IPS-18c (cell line): ENCODE measurements around the gene HCLS1.

Experiments
- H3K4me3 ChIP-seq: 2 replicates; pipeline ENCODE4 v1.7.0; 2013; ENCODE audit warnings: low read depth, mild to moderate bottlenecking, low read length, moderate library complexity; ENCODE audit not compliant: insufficient read depth
- H3K9me3 ChIP-seq: one replicate; pipeline ENCODE4 v1.6.1; 2013; ENCODE audit warnings: mild to moderate bottlenecking, low read length, moderate library complexity; ENCODE audit not compliant: control insufficient read depth, insufficient read depth

HCLS1 gene

GRCh38 chr3:121662742-121663141, 2.0 kb upstream of the HCLS1 start:
- Histone ChIP-seq H3K4me3 (no peak overlapping the region), H3K9me3 (no peaks in the 10 kb centered on the region)

DNA sequence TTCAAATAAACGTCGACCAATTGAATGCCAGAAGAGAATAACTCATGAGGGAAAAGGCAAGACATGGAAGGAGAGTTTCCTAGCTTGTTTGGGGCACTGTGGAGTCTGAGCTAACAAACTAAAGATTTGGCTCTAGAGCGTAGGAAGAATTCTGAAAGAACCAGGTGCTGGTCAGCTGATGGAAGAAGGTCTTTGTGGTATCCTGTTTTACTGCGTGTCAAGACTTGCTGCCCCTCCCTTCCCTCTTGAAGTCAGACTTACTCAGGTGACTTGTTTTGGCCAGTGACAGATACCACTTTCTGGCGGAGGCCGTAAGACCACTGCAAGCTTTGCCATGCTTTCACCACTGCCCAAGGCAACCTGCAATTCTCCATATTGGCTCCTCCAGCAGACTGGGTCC, 673 bp upstream of the HCLS1 start:
- Histone ChIP-seq H3K4me3 (no peak overlapping the region), H3K9me3 (no peaks in the 10 kb centered on the region)

- Histone ChIP-seq H3K9me3 (no peaks in the 10 kb centered on the region), H3K4me3 (no peak overlapping the region)
Measured at GRCh38 chr3:121659586-121659985, 1.1 kb downstream of the HCLS1 start.

DNA sequence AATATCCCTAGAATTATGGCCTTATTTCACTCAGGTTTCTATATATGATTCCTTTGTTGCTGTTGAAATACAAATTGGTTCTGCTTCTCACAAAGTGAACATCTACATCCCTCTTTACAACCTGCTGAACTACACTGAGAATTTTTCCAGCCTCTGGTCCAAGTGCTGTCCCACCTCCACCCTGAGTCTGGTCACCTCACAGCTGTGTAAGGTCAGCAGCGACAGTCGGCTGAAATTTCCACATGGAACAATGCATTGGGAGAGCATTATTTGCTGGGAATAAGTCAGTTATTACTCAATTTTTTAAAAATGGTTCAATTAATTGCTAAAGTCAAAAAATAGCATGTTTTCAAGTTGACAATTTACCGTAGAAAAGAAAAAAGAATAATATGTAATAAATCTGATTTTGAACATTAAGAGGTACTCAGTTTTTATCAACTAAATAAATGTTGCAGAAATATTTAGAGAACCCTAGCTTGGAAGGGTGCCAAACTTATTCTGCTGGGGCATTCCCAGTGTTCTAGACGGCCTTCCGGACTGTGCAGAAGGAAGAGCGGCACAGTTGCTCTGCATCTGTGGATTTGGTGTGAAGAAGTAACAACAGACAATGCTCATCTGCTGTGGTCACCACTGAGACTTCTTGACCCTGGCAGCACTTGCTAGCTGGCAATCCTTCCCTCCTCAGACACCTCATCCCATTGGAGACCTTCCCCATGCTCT, 1.8 kb downstream of the HCLS1 start:
- H3K9me3 ChIP-seq: no peaks in the 10 kb centered on the region
- no peak overlapping the region for H3K4me3 ChIP-seq

GRCh38 chr3:121654493-121655385, 6.0 kb downstream of the HCLS1 start:
- H3K4me3 ChIP-seq: no peak overlapping the region
- no peaks in the 10 kb centered on the region for H3K9me3 ChIP-seq

- Histone ChIP-seq H3K4me3 (no peak overlapping the region), H3K9me3 (no peaks in the 10 kb centered on the region)
Measured at GRCh38 chr3:121651684-121652083, 9.0 kb downstream of the HCLS1 start.

GRCh38 chr3:121649645-121650044, 11.1 kb downstream of the HCLS1 start:
- H3K4me3 ChIP-seq: no peak overlapping the region

GRCh38 chr3:121648219-121648958, 12.3 kb downstream of the HCLS1 start:
- no peaks in the 10 kb centered on the region for H3K9me3 ChIP-seq
- H3K4me3 ChIP-seq: no peak overlapping the region

More at GRCh38 chr3:121649645-121650044, 11.1 kb downstream of the HCLS1 start:
- no peaks in the 10 kb centered on the region for H3K9me3 ChIP-seq

- no peaks in the 10 kb centered on the region for H3K9me3 ChIP-seq
- H3K4me3 ChIP-seq: no peak overlapping the region
Measured at GRCh38 chr3:121645054-121645453, 15.6 kb downstream of the HCLS1 start.

DNA sequence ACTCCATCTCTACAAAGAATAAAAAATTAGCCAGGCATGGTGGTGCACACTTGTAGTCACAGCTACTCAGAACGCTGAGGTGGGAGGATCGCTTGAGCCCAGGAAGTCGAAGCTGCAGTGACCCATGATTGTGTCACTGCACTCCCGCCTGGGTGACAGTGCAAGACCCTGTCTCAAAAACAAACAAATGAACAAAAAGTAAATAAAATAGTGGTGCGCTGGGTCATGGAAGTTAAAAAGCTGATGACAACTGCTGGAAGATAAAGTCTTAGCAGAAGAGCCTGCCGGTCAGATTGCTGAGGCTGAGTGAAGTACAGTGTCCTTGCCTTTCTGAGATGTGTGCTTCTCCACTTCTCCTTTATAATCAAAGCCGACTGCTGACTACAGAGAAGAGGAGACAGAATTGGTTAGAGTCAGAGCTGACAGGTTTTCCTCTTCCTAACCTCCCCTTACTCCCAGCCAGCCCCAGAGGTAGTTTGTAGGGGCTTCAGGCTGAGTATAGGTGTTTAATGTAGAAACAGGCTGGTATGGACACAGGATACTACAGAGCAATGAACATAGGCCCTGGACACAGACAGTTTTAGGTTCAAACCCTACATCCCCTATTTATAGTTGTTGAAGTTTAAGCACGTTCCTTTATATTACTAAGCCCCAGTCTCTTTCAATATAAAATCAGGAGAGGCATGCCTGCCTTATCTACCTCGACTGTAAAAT, 17.9 kb downstream of the HCLS1 start:
- no peaks in the 10 kb centered on the region for H3K9me3 ChIP-seq
- H3K4me3 ChIP-seq: no peak overlapping the region; the same call in 1 of the 2 replicates

DNA sequence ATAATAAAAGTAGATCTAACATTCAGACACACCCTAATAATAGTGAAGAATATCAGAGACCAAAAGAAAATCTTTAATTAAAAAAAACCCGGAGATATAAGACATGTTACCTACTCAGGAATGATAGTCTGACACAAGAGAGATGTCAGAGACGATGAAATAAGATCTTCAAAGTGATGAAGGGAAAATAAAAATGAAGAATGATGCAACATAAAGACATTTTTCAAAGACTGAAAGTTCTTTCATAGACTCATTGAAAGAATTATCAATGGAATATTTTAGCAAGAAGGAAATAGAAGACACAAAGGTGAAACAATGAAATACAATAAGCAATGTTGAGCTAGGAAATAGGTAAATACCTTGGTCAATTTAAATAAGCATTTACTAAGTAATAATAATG, 19.6 kb downstream of the HCLS1 start:
- Histone ChIP-seq H3K4me3 (no peak overlapping the region), H3K9me3 (peaks cover 2% of the 10 kb centered on the region)

DNA sequence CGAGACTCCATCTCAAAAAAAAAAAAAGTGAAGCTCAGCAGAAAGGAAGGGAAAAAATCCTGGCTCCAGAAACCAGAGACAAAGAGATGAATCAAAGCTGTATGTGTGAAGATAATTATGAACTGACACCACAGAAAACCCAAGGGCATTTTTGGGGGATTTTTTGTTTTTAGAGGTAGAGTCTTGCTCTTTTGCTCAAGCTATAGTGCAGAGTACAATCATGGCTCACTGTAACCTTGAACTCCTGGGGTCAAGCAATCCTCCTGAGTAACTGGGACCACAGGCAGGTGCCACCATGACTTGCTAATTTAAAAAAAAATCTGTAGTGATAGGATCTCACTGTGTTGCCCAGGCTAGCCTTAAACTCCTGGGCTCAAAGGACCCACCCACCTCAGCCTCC, 22.8 kb downstream of the HCLS1 start:
- peaks cover 2% of the 10 kb centered on the region for H3K9me3 ChIP-seq

DNA sequence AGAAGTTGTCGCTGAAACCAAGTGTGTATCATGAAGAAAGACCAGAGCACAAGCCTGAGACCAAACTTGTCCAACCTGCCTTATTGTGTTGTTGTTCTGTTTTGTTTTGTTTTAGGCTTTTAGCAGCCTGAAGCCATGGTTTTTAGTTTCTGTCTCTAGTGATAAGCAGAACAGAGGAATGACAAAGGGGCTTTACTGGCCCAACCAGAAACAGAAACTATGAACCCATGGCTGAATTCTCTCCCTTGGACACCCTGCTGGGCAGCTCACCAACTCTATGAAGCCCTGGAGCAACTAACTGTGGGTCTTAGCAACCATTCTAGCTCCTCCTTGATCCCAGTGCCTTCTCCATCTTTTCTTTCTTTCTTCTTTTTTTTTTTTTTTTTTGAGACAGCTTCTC, 30.3 kb downstream of the HCLS1 start:
- no peaks in the 10 kb centered on the region for H3K9me3 ChIP-seq
- H3K4me3 ChIP-seq: no peak overlapping the region

More for the DNA sequence above, 22.8 kb downstream of the HCLS1 start:
- no peak overlapping the region for H3K4me3 ChIP-seq

GRCh38 chr3:121629601-121630000, 31.1 kb downstream of the HCLS1 start:
- no peak overlapping the region for H3K4me3 ChIP-seq
- H3K9me3 ChIP-seq: no peaks in the 10 kb centered on the region

- Histone ChIP-seq H3K4me3 (no peak overlapping the region), H3K9me3 (no peaks in the 10 kb centered on the region)
Measured at GRCh38 chr3:121627622-121628021, 33.1 kb downstream of the HCLS1 start.

DNA sequence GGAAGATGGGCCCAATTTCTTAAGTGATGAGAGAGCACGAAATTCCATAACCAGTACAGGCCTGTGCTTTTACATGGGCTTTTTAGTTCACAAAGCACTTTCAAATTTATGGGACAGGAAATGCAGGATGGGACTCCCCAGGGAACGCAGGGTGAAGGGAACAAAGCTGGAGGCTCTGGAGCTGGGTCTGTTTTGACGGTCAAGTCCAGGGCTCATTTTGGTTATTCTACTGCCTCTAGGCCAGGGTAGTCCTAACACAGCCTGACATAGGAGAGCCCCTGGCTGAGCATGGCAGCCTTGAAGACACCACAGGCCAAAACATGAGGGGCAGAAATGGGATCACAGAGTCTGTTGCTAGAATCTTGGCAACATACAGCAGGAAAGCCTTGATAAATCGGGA, 33.5 kb downstream of the HCLS1 start:
- Histone ChIP-seq H3K4me3 (no peak overlapping the region), H3K9me3 (no peaks in the 10 kb centered on the region)

DNA sequence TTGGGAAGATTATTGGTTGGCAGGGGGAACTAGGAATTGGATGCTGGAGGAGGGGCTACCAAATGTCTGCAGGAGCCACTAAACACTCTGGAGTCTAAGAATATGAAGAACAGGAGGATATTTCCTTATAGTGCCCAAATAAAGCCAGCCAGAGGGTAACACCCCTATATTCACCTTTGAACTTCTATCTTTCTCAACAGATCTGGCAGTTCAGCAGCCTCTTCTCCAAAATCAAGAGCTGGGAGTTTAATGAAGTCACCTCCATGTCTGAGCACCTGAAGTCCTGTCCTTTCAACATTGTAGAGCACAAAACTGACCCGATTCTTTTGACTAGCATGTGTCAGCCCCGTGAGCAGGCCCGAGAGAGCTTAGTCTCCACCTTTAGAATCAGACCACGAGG, 34.2 kb downstream of the HCLS1 start:
- Histone ChIP-seq H3K9me3 (no peaks in the 10 kb centered on the region), H3K4me3 (no peak overlapping the region)
